Stimulated activated CD4-positive, alpha-beta T cell treated with anti-CD3 and anti-CD28 coated beads, Interleukin-4, amount 100 ng/mL, for 1 hour (primary cell): Measurements from ENCODE around the gene HBG2.

ENCODE experiments used
- DNase-seq: peaks from one replicate; pipeline ENCODE4 v3.0.0-alpha.2; 2020

Gene HBG2

DNA sequence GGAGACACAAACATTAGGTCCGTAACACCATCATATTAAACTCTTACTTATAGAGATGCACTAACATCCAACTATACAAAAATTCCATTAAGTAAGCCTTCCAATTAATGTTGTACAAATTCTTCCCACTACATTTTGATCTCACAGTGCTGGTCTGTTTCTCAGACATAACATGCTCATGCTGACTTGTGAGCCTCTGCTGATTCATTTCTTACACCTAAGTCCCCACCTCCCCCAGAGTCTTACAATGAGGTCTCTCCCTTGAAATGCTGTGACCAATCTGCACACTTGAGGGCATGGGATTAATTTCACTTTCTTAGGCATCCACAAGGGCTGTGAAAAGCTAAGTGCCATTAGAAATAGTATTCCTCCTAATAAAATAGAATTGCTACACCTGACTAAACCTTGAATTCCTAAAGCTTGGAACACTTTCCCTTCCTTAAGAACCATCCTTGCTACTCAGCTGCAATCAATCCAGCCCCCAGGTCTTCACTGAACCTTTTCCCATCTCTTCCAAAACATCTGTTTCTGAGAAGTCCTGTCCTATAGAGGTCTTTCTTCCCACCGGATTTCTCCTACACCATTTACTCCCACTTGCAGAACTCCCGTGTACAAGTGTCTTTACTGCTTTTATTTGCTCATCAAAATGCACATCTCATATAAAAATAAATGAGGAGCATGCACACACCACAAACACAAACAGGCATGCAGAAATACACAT, 6.9 kb downstream of the HBG2 start:
- no peak for DNase-seq

DNA sequence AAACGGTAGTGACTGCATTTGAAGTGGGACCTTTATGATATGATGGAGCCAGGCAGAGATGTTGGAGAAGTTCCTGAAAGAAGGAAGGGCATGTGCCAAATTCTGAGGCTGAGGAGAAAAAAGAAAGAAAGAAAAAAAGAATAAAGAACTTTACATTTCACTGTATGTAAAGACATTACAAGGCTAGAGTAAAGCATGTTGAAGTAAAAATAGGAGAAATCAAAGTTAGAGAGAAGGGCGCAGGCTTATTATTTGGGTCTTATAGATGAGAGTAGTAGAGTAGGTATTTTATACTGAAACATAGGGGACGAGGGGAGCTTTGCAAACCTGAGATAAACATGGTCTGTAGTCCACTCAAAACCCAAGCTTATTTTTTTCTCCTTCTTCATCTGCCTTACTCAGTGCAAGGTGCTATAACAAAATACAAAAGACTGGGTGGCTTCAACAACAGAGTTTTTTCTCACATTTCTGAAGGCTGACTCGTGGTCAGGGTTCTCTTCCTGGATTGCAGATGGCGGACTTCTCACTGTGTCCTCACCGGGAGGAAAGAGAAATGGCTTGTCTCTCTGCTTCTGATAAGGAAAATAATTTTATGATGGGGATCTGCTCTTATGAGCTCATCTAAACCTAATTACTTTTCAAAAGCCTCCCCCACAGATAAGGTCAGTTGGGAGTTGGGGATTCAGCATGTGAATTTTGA, 7.7 kb downstream of the HBG2 start:
- DNase-seq: no peak

DNA sequence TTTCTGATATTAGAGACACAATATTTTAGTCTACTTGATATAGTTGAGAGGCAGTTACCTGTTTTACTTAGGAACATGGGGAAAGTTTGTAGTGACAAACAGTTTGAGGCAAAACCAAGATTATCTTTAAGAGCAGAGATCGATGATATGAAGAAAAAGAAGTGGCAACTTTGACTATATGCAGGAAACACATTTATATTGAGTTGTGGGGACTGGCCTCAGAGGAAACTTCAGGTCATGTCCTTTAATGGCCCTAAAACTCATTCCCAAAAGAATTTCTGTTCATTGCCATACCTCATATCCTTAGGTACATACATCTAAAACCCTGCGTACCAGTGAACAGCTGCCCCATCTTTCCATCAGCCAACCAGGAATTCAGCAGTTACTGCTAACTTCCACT, 9.4 kb downstream of the HBG2 start:
- no peak for DNase-seq

DNA sequence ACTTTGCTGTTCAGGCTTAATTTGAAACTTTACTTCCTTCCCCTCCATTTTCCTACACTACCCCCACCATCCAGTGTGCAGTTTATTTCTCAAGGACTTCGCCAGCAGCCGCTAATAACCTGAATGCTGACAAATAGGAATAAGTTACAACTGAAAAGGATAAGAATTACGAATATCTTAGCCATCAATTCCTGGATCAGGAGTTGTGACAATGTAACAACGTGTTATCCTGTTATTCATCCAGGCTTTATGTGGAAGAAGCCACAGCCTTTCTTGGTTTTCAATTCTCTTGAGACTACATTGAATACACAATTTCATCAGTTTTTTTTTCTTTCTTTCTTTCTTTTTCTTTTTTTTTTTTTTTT, 10.8 kb downstream of the HBG2 start:
- DNase-seq: no peak

DNA sequence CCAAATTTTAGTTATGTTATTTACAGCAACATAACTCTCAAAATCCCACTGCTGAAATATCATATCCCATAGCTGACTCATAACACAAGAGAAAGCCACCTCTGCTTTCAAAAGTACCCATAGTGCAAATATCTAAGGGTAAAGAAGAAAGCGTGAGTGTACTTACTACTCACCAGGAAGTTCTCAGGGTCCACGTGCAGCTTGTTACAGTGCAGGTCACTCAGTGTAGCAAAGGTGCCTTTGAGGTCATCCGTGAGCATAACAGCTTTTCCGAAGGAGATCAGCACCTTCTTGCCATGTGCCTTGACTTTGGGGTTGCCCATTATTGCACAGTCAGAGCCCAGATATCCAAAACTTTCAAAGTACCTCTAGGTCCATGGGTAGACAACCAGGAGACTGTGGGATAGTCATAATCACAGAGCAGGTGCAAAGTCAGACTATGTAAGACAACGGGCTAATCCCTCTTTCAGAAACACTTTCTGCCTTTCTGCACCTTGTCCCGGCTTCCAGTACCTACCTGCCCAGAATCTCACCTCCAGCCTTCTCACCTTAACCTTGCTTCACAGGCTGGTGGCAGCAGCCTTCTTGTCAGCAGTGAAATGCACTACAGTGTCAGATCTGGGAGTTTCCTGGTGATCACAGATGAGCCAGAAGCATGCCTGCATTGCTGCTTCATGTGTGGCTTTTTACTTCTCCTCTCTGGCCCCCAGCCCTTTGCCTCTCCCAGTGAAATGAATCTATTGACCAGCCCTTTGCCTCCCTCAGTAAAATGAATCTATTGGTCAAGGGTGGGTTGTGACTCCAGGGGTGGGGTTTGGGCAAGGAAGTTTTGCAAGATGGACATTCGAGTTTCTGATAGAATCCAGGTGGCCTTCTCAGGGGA, 11.4 kb downstream of the HBG2 start:
- no peak for DNase-seq

DNA sequence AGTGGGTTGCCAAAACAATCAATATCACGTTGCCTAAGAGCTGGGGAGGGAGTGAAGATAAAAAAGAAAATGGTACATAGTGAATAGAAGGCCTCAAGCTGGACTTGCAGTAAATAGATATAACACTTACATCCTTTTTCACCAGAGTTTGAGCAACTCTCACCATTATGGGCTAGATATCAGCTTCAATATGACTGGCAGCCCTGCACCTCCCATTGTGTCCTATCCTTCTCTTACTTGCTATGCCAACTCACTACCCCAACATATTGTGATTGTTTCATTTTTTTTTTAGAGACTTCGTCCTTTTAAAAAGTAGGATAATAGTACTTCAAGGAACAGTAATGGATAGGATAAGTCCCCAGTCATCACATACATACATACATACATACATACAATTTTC, 12.4 kb downstream of the HBG2 start:
- DNase-seq: no peak

DNA sequence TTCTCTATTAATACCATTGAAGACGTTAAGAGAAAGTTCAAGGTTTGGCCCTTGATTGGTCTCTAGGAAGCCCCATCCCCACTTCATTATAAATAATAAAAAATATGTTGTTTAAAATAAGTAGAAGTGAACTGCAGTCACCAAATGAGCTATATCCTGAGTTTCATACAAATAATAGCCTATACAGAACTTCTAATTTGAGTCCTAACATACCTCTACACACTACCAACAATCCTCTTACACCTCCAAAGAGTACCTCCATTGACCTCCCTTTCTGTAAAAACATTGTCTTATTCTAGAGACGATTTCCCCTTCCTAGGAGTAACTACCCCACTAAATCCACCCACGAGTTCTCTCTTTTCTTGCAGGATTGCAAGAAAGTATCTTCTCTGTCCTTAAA, 13.1 kb downstream of the HBG2 start:
- no peak for DNase-seq

DNA sequence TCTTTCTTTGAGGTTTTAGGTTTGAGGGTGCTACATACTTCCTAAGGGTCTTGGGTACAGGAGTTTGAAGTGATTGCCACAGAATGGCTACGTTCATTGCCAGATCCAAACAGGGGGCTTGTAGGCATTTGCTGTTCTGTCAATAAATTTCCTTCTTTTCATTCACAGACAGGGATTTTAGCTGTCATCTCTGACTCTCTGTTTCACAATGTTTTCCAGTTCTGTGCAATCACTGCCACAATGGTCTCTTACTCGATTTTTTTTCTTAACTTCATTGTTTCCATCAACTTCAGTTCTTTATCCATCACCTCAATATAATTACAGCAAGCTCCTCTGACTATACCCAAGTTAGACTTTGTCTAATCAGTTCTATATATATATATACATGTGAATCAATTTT, 14.1 kb downstream of the HBG2 start:
- DNase-seq: no peak

DNA sequence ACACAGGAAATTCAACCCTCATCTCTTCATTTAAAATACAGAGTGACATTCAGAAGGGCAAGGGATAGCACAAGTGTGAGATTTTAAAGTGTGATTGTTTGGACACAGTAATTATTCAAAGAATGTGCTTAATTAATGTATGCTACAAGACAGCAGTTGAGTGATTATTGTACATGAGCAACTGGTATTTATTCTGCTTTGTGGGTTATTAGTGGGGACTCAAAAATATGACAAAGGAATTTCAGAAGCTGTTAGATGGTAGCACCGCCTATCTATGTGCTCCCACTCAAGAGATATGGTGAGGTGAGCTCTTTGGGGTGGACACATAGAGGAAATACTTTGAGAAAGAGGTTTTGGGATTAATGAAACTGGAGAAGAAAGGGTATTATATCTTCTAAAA, 14.5 kb downstream of the HBG2 start:
- DNase-seq: no peak

DNA sequence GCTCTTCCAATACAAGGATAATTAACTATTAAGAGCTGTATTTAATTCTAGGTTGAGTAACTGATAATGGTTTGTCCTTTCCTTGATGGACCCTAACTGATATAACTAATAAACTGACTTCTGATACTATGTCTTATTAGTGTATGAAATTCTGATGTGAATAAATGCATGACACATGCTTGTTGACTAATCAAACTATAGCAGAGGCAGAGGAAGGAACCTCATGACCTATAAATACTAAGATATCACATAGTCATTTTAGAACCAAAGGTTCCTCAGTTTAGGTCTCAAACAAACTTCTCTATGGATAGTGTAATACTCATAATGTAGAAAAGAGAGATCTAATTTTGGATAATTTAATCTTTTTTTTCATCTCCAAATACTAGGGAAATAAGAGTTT, 15.5 kb downstream of the HBG2 start:
- DNase-seq: no peak

DNA sequence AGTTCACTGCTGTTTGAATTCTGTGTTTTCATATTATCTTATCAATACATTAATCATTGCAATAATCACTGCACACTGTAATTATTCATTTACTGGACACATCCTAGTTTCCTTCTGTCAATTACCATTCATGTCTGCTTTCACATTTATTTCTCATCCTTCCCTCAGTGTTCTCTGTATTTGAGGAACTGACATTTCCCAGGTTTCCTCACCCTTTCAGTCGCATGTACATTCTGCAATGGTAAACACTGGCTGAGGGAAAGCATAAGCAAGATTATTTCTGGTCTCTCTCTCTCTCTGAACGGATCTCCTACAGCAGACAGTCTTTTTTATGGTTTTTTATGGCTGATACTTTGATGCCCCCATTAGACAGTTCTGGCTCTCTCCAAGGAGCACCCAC, 16.1 kb downstream of the HBG2 start:
- DNase-seq: no peak

DNA sequence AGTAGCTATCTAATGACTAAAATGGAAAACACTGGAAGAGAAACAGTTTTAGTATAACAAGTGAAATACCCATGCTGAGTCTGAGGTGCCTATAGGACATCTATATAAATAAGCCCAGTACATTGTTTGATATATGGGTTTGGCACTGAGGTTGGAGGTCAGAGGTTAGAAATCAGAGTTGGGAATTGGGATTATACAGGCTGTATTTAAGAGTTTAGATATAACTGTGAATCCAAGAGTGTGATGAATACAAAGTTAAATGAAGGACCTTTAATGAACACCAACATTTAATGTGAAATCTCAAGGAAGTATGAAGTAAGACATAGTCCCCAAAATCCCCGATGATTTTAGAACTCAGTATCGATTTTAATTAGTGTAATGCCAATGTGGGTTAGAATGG, 17.2 kb downstream of the HBG2 start:
- DNase-seq: no peak

DNA sequence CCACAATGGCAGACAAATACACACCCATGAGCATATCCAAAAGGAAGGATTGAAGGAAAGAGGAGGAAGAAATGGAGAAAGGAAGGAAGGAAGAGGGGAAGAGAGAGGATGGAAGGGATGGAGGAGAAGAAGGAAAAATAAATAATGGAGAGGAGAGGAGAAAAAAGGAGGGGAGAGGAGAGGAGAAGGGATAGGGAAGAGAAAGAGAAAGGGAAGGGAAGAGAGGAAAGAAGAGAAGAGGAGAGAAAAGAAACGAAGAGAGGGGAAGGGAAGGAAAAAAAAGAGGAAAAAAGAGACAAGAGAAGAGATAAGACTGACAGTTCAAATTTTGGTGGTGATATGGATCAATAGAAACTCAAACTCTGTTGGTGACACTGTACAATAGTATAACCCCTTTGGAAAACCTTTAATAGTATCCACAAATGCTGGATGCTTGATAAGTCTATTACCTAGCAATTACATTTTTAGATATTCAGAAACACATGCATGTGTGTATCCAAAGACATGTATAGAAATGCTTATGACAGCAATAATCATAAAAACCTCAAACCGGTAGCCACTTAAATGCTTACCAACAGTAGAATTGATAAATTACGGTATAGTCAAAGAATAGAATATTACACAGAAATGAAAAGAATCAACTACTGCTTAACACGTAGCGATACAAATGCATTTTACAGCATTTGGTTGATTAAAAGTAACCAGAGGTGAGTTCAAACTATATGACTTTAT, 19.1 kb downstream of the HBG2 start:
- no peak for DNase-seq

DNA sequence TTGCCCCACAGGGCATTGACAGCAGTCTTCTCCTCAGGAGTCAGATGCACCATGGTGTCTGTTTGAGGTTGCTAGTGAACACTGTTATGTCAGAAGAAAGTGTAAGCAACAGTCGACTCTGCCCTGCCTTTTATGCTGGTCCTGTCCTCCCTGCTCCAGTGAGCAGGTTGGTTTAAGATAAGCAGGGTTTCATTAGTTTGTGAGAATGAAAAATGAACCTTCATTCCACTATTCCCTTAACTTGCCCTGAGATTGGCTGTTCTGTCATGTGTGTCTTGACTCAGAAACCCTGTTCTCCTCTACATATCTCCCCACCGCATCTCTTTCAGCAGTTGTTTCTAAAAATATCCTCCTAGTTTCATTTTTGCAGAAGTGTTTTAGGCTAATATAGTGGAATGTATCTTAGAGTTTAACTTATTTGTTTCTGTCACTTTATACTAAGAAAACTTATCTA, 20.2 kb downstream of the HBG2 start, which contains the start of gene HBD:
HBD (minus strand) TSS at position 103 of the 454 bp plus-strand sequence; CDS start at position 53, 50 bp downstream.
- DNase-seq: no peak

DNA sequence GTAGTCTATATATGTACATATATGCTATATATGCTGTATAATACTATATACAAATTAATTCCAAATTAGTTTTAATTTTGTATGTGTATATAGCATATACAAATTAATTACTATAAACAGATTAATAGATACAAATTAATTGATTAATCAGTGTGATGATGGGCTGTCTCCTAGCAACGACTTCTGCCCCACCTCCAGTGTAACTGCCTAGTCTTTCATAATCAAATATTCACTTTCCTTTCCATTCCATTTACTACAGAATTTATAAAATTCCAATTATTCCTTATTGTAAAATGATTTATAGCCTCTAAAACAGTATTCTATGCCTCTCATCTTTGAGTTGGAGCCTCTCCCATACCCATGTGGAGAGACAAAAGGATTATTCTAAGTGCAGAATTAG, 21.3 kb downstream of the HBG2 start:
- no peak for DNase-seq

DNA sequence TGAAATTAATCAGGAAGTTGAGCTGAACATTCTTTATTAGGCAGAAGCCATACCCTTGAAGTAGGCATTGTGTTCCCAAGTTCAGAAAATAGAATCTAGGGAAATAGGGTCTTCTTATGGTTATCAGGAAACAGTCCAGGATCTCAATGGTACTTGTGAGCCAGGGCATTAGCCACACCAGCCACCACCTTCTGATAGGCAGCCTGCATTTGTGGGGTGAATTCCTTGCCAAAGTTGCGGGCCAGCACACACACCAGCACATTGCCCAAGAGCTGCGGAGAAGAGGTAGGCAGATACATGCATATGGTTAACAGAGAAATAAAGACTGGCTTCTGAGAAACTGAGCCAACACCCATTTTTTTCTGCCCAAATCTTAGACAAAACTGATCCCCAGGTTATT, 21.8 kb downstream of the HBG2 start:
- no peak for DNase-seq

DNA sequence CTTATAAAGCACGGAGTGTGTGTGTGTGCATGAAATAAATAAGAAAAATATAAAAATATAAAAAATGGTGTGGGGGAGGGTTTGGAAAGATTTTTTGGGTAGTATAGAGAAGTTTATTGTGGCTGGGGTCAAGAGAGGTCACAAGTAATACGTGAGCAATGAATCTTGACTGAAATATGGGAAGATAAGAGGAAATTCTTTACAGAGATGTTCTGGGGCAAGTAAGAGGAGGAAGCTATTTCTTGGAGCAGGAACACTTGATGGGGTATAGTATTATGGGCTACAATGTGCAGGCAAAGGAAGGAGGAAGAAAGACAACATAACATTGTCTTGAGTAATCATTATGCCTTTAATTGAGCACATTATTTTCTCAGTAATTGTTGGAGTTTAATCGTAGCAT, 22.4 kb downstream of the HBG2 start:
- DNase-seq: no peak

DNA sequence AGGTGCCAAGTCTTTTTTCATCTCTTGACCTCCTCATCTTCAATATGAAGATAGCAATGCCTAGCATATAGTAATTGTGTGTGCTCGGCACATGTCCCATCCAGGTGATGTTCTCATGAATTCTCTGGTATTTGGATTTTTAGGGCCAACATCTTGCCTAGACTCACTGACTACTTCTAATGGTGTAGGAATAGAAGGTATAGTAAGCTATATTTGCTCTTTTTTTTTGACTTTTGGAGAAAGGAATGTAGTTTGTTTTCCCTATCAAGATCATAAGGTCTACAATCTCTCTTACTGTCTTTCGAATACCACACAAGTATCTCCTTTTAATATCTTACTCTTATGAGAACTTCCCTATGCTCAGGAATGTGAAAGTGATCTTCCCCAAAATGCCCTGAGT, 23.5 kb downstream of the HBG2 start:
- DNase-seq: no peak

DNA sequence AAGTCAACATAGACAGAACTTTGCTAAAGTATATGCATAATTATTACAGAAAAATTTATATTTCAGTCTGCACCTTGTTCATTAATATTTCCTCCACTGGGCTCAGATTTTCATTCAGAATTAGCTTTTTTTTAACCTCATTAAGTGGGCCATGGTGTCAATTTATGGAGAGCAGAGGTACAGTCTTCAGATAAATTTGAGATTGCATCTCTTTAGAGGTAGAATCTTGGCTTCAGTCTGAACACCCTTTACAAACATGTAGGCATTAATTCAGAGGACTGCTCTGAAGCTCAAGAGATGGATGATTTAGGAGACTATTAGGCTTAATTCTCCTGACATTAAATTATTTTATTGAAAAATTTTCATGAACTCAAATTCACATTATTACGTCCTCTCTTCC, 24.3 kb downstream of the HBG2 start:
- no peak for DNase-seq

DNA sequence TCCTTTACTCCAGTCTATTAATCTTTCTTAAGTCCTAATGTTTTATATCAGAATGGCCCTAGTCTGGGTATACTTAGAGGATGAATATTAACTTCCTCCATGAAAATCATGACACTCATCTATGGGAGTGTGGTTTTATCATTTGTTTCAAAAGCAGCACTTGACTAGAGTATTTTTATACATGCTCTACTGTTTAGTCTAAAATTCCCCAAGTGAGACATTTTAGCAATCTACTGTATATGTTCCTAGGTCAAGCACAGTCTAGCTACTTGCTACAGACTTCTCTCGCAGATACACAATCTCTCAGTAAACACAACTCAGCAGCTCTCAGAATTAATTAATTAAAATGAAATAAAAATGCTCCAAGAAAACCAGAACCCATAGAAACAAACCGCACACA, 24.8 kb downstream of the HBG2 start:
- DNase-seq: no peak

DNA sequence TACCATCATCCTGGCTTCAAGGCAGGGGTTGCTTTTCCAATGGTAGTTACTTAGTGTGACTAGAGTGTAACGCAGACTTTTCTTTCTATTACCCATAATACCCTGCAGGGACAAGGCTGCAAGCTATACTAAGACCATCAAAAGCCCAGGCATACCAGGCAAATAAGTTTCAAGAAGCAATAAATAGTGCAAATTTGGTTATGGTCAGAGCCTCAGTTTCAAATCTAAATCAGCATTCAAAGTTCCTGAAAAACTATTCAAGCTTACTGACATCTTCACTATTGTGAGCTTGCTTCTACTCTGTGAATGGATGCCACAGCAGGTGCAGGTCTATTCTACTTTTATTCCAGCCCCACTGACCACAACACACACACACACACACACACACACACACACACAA, 25.2 kb downstream of the HBG2 start:
- DNase-seq: no peak

DNA sequence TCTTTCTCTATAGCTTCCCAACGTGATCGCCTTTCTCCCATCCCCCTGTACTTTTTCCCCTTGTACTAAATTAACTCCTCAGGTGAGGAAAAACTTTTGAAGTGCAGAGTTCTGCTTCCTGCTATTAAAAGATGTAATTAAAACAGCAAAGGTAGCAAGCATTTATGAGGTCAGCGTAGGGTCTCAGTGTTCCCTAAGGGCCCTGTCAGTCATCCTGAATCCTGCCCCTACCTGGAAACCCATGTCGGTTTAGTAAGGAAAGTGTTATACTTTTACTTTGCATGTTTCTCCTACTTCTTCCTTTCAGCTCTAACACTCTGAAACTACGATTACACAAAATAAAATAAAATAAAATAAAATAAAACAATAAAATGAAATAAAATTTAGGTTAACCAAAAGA, 26.5 kb downstream of the HBG2 start:
- no peak for DNase-seq

DNA sequence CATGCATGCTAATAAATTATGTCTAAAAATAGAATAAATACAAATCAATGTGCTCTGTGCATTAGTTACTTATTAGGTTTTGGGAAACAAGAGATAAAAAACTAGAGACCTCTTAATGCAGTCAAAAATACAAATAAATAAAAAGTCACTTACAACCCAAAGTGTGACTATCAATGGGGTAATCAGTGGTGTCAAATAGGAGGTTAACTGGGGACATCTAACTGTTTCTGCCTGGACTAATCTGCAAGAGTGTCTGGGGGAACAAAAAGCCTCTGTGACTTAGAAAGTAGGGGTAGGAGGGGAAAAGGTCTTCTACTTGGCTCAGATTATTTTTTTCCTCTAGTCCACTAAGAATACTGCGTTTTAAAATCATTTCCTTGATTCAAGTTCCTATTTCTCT, 26.9 kb downstream of the HBG2 start:
- no peak for DNase-seq
